HG02642 (cell line): ENCODE data around the gene CTXN1.

Experiments used
- ATAC-seq: cut with Tn5 transposase; IDR thresholded peaks from one replicate; pipeline ENCODE4 v1.9.1; 2021; ENCODE audit warnings: mild to moderate bottlenecking; ENCODE audit not compliant: unreplicated experiment, poor library complexity

Gene CTXN1

GRCh38 chr19:7883105-7883504 is 42.8 kb downstream of the CTXN1 start:
- ATAC-seq = no peak

GRCh38 chr19:7881910-7882309 is 44.0 kb downstream of the CTXN1 start:
- no peak for ATAC-seq

GRCh38 chr19:7879836-7880235 is 46.1 kb downstream of the CTXN1 start:
- ATAC-seq = no peak

- no peak for ATAC-seq
Observed at GRCh38 chr19:7879111-7879807, 46.7 kb downstream of the CTXN1 start.

GRCh38 chr19:7877249-7877836 is 48.6 kb downstream of the CTXN1 start:
- ATAC-seq = no peak

- no peak for ATAC-seq
Observed at GRCh38 chr19:7874897-7875273, 51.0 kb downstream of the CTXN1 start.
